ENCODE data around the gene ALOX12B.
A peak's percentile ranks its signal among the peaks of the same experiment; 100 is the strongest.

The ALOX12B gene

GRCh38 chr17:8121681-8122421 is 34.3 kb upstream of the ALOX12B start:
- no peaks in the 10 kb centered on the region for H3K27me3 ChIP-seq (ENCODE audit: insufficient read depth, low read depth)
- H3K4me1 ChIP-seq (ENCODE audit: low read depth, poor library complexity, severe bottlenecking): no peaks in the 10 kb centered on the region
- no peak overlapping the region for H3K27ac ChIP-seq
- H3K4me2 ChIP-seq: no peak overlapping the region
- no peaks in the 10 kb centered on the region for H4K20me1 ChIP-seq (ENCODE audit: insufficient read depth)
- H3K79me2 ChIP-seq (ENCODE audit: insufficient read depth, low read depth): no peaks in the 10 kb centered on the region
- H3K36me3 ChIP-seq (ENCODE audit: insufficient read depth): no peaks in the 10 kb centered on the region
- TF ChIP-seq, protein P1, sequence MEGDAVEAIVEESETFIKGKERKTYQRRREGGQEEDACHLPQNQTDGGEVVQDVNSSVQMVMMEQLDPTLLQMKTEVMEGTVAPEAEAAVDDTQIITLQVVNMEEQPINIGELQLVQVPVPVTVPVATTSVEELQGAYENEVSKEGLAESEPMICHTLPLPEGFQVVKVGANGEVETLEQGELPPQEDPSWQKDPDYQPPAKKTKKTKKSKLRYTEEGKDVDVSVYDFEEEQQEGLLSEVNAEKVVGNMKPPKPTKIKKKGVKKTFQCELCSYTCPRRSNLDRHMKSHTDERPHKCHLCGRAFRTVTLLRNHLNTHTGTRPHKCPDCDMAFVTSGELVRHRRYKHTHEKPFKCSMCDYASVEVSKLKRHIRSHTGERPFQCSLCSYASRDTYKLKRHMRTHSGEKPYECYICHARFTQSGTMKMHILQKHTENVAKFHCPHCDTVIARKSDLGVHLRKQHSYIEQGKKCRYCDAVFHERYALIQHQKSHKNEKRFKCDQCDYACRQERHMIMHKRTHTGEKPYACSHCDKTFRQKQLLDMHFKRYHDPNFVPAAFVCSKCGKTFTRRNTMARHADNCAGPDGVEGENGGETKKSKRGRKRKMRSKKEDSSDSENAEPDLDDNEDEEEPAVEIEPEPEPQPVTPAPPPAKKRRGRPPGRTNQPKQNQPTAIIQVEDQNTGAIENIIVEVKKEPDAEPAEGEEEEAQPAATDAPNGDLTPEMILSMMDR (conservative IDR thresholded peaks at IDR 0.05; ENCODE audit: low read depth, low read length): no peak
- no peak overlapping the region; the same call in 1 of the 2 replicates for H2AFZ ChIP-seq (ENCODE audit: low read depth)
- no peak overlapping the region for H3K9ac ChIP-seq
- no peak overlapping the region for H3K4me3 ChIP-seq (IDR thresholded peaks at IDR 0.05; ENCODE audit: insufficient read depth, low read depth, low read length)

GRCh38 chr17:8121407-8121680 is 33.8 kb upstream of the ALOX12B start:
- no peak overlapping the region for H2AFZ ChIP-seq (ENCODE audit: low read depth)
- no peaks in the 10 kb centered on the region for H4K20me1 ChIP-seq (ENCODE audit: insufficient read depth)
- no peaks in the 10 kb centered on the region for H3K4me1 ChIP-seq (ENCODE audit: low read depth, poor library complexity, severe bottlenecking)
- no peaks in the 10 kb centered on the region for H3K79me2 ChIP-seq (ENCODE audit: insufficient read depth, low read depth)
- no peak overlapping the region for H3K4me2 ChIP-seq
- TF ChIP-seq, protein P1 (conservative IDR thresholded peaks at IDR 0.05; ENCODE audit: low read depth, low read length): no peak
- no peak overlapping the region for H3K9ac ChIP-seq
- H3K36me3 ChIP-seq (ENCODE audit: insufficient read depth): no peaks in the 10 kb centered on the region
- H3K27ac ChIP-seq: no peak overlapping the region
- no peaks in the 10 kb centered on the region for H3K27me3 ChIP-seq (ENCODE audit: insufficient read depth, low read depth)
- H3K4me3 ChIP-seq (IDR thresholded peaks at IDR 0.05; ENCODE audit: insufficient read depth, low read depth, low read length): no peak overlapping the region

- Histone ChIP-seq H3K36me3 (ENCODE audit: insufficient read depth) (no peaks in the 10 kb centered on the region), H4K20me1 (ENCODE audit: insufficient read depth) (no peaks in the 10 kb centered on the region), H3K4me2 (peak overlapping the region; percentile 42; the same call in 1 of the 2 replicates), H3K27me3 (ENCODE audit: insufficient read depth, low read depth) (no peaks in the 10 kb centered on the region), H3K4me3 (IDR thresholded peaks at IDR 0.05; ENCODE audit: insufficient read depth, low read depth, low read length) (no peak overlapping the region), H2AFZ (ENCODE audit: low read depth) (peak overlapping the region; percentile 30; the same call in 1 of the 2 replicates), H3K79me2 (ENCODE audit: insufficient read depth, low read depth) (no peaks in the 10 kb centered on the region), H3K9ac (0 out of 2 replicates have a peak overlapping the region, but pooled peaks have one; percentile 2), H3K4me1 (ENCODE audit: low read depth, poor library complexity, severe bottlenecking) (no peaks in the 10 kb centered on the region), H3K27ac (peak overlapping the region; percentile 33; the same call in 1 of the 2 replicates)
- TF ChIP-seq, protein P1 (conservative IDR thresholded peaks at IDR 0.05; ENCODE audit: low read depth, low read length): no peak
These were observed 33.2 kb upstream of the ALOX12B start for GRCh38 chr17:8120520-8121406.

GRCh38 chr17:8119581-8120519 is 32.3 kb upstream of the ALOX12B start:
- Histone ChIP-seq H2AFZ (ENCODE audit: low read depth) (peak overlapping the region; percentile 30; the same call in 1 of the 2 replicates), H3K36me3 (ENCODE audit: insufficient read depth) (no peaks in the 10 kb centered on the region), H3K27ac (peak overlapping the region; percentile 33; the same call in 1 of the 2 replicates), H3K27me3 (ENCODE audit: insufficient read depth, low read depth) (no peaks in the 10 kb centered on the region; the same call in 1 of the 2 replicates), H3K4me3 (IDR thresholded peaks at IDR 0.05; ENCODE audit: insufficient read depth, low read depth, low read length) (no peak overlapping the region), H3K4me1 (ENCODE audit: low read depth, poor library complexity, severe bottlenecking) (no peaks in the 10 kb centered on the region), H3K79me2 (ENCODE audit: insufficient read depth, low read depth) (no peaks in the 10 kb centered on the region), H4K20me1 (ENCODE audit: insufficient read depth) (no peaks in the 10 kb centered on the region), H3K4me2 (peak overlapping the region; percentile 45; the same call in 1 of the 2 replicates), H3K9ac (no peak overlapping the region)
- TF ChIP-seq, protein P1 (conservative IDR thresholded peaks at IDR 0.05; ENCODE audit: low read depth, low read length): no peak

Data from KMS-11 (cell line).